Smooth muscle cell (in vitro differentiated cells): ENCODE data around the gene SMIM5. TPM values are rescaled to one million over a fixed set of nuclear protein-coding genes. Genes with fewer than 3 reads are reported as not detected.

Source experiments
- DNase-seq: peaks from one replicate; lab custom pipeline; 2025; ENCODE audit not compliant: unreplicated experiment; lab: John Stamatoyannopoulos, UW
- H2AFZ ChIP-seq: fragments of 200-600 bp; sonication (generic); 2 replicates; pipeline ENCODE4 v1.6.0; 2016; ENCODE audit warnings: antibody characterized with exemption, low read depth, mild to moderate bottlenecking
- H3F3A ChIP-seq: fragments of 200-600 bp; sonication (generic); 2 replicates; pipeline ENCODE4 v1.6.0; 2017; ENCODE audit warnings: antibody characterized with exemption, low read depth
- H3K27ac ChIP-seq: fragments of 200-600 bp; sonication (generic); 2 replicates; pipeline ENCODE4 v1.5.1; 2016; ENCODE audit warnings: low read depth, mild to moderate bottlenecking
- H3K27me3 ChIP-seq: fragments of 200-600 bp; sonication (generic); 2 replicates; pipeline ENCODE4 v1.6.1; 2016; ENCODE audit warnings: low read depth, mild to moderate bottlenecking
- H3K36me3 ChIP-seq: fragments of 200-600 bp; sonication (generic); 2 replicates; pipeline ENCODE4 v1.5.1; 2016; ENCODE audit warnings: low read depth
- H3K4me1 ChIP-seq: fragments of 200-600 bp; sonication (generic); 2 replicates; pipeline ENCODE4 v1.5.1; 2016; ENCODE audit warnings: low read depth
- H3K4me2 ChIP-seq: fragments of 200-600 bp; sonication (generic); 2 replicates; pipeline ENCODE4 v1.6.0; 2016; ENCODE audit warnings: mild to moderate bottlenecking
- H3K4me3 ChIP-seq: fragments of 200-600 bp; sonication (generic); 2 replicates; pipeline ENCODE4 v1.5.1; 2016; ENCODE audit warnings: mild to moderate bottlenecking
- H3K79me2 ChIP-seq: fragments of 200-600 bp; sonication (generic); 2 replicates; pipeline ENCODE4 v1.6.0; 2016; ENCODE audit warnings: low read depth, mild to moderate bottlenecking
- H3K9ac ChIP-seq: fragments of 200-600 bp; sonication (generic); 2 replicates; pipeline ENCODE4 v1.6.0; 2016; ENCODE audit warnings: low read depth
- H3K9me3 ChIP-seq: fragments of 200-600 bp; sonication (generic); replicated peaks from 2 replicates; pipeline ENCODE4 v1.5.1; 2016; ENCODE audit warnings: low read depth
- H4K20me1 ChIP-seq: fragments of 200-600 bp; sonication (generic); 2 replicates; pipeline ENCODE4 v1.6.0; 2016; ENCODE audit warnings: low read depth
- CTCF ChIP-seq: fragments of 200-600 bp; sonication (generic); IDR thresholded peaks from 2 replicates; pipeline ENCODE4 v1.5.1; 2017; ENCODE audit warnings: borderline replicate concordance, mild to moderate bottlenecking, antibody characterized with exemption; ENCODE audit not compliant: insufficient read depth, poor library complexity, severe bottlenecking
- WGBS: methylation state at CpG from one replicate; pipeline ENCODE4 v1.1.7; 2016; ENCODE audit warnings: low lambda C conversion rate; 5-methylcytosine and 5-hydroxymethylcytosine counted together
- polyA plus RNA-seq: library from polyadenylated mRNA; unstranded; fragments of >200 nt; fragmentation: Nextera tagmentation; extraction: Ambion mirVana; gene quantifications from 2 replicates; pipeline ENCODE4 v1.2.1, GENCODE V29; 2016
- total RNA-seq: library from RNA; depleted of rRNA; stranded (reverse); fragments of >200 nt; gene quantifications from 2 replicates; pipeline ENCODE4 v1.2.3, GENCODE V29; 2014

The SMIM5 gene
- total and polyA plus RNA-seq, 2 experiments from 2014 or later, result 0.13 to 0.80 TPM

GRCh38 chr17:75615301-75615700, 17.9 kb upstream of the SMIM5 start:
- H3K4me1 ChIP-seq, result no peaks in the 10 kb centered on the region

GRCh38 chr17:75616521-75617122, 16.6 kb upstream of the SMIM5 start:
- Histone ChIP-seq H3K4me2 (no peak overlapping the region), H3K4me1 (no peaks in the 10 kb centered on the region), H3F3A (no peaks in the 10 kb centered on the region), H3K27me3 (no peaks in the 10 kb centered on the region), H3K9ac (no peak overlapping the region), H3K79me2 (no peaks in the 10 kb centered on the region), H2AFZ (no peak overlapping the region), H3K36me3 (no peaks in the 10 kb centered on the region), H3K27ac (no peak overlapping the region), H3K9me3 (no peaks in the 10 kb centered on the region), H3K4me3 (no peak overlapping the region), H4K20me1 (no peaks in the 10 kb centered on the region)
- no peak for TF ChIP-seq CTCF
- WGBS, result 92% methylated on average over 23 of the region's 24 CpGs
- DNase-seq, result no peak

More at GRCh38 chr17:75615301-75615700, 17.9 kb upstream of the SMIM5 start:
- H3K27ac ChIP-seq, result no peak overlapping the region
- TF ChIP-seq CTCF, result no peak
- no peak overlapping the region for H3K9ac ChIP-seq
- no peak overlapping the region for H2AFZ ChIP-seq
- DNase-seq, result no peak
- H3K4me2 ChIP-seq, result no peak overlapping the region
- H3K79me2 ChIP-seq, result no peaks in the 10 kb centered on the region
- 95% methylated on average over 11 of the region's 11 CpGs for WGBS
- H3K4me3 ChIP-seq, result no peak overlapping the region
- H4K20me1 ChIP-seq, result no peaks in the 10 kb centered on the region
- no peaks in the 10 kb centered on the region for H3K9me3 ChIP-seq
- no peaks in the 10 kb centered on the region for H3K27me3 ChIP-seq
- H3K36me3 ChIP-seq, result no peaks in the 10 kb centered on the region
- H3F3A ChIP-seq, result no peaks in the 10 kb centered on the region

GRCh38 chr17:75617218-75617617, 16.0 kb upstream of the SMIM5 start:
- Histone ChIP-seq H3K9me3 (no peaks in the 10 kb centered on the region), H4K20me1 (no peaks in the 10 kb centered on the region), H2AFZ (no peak overlapping the region), H3K9ac (no peak overlapping the region), H3K79me2 (no peaks in the 10 kb centered on the region), H3K4me3 (no peak overlapping the region), H3K36me3 (no peaks in the 10 kb centered on the region), H3K4me1 (no peaks in the 10 kb centered on the region), H3F3A (no peaks in the 10 kb centered on the region), H3K4me2 (no peak overlapping the region), H3K27ac (no peak overlapping the region), H3K27me3 (no peaks in the 10 kb centered on the region)
- TF ChIP-seq CTCF, result no peak
- no peak for DNase-seq
- WGBS, result 95% methylated on average over 16 of the region's 16 CpGs

GRCh38 chr17:75617675-75618074, 15.6 kb upstream of the SMIM5 start:
- Histone ChIP-seq H3K4me2 (no peak overlapping the region), H3F3A (no peaks in the 10 kb centered on the region), H3K27ac (no peak overlapping the region), H2AFZ (no peak overlapping the region), H4K20me1 (no peaks in the 10 kb centered on the region), H3K9me3 (no peaks in the 10 kb centered on the region), H3K4me3 (no peak overlapping the region), H3K4me1 (no peaks in the 10 kb centered on the region), H3K36me3 (no peaks in the 10 kb centered on the region), H3K79me2 (no peaks in the 10 kb centered on the region), H3K9ac (no peak overlapping the region), H3K27me3 (no peaks in the 10 kb centered on the region)
- DNase-seq, result no peak
- WGBS, result 87% methylated on average over 11 of the region's 11 CpGs
- no peak for TF ChIP-seq CTCF
